ENCODE results near the gene DNAAF1.
"Not testable (repeated sequence)": the region's sequence is repeated elsewhere in the genome, so short reads cannot be mapped to it uniquely, and the experiment has no call there.

DNAAF1 gene

GRCh38 chr16:84186685-84187437 lies 41.8 kb downstream of the DNAAF1 start, which contains the start of gene TAF1C:
Gene TAF1C, minus strand, starts transcription at chr16:84187057. Its CDS starts 2,069 bp downstream, at chr16:84184988.
- peak; percentile 91 for DNase-seq

- no peak for DNase-seq
These were observed 45.8 kb downstream of the DNAAF1 start, which contains the start of gene ADAD2 for GRCh38 chr16:84190731-84191388. Gene ADAD2, plus strand, starts transcription at chr16:84191157. Its CDS starts 74 bp downstream, at chr16:84191231.

DNA sequence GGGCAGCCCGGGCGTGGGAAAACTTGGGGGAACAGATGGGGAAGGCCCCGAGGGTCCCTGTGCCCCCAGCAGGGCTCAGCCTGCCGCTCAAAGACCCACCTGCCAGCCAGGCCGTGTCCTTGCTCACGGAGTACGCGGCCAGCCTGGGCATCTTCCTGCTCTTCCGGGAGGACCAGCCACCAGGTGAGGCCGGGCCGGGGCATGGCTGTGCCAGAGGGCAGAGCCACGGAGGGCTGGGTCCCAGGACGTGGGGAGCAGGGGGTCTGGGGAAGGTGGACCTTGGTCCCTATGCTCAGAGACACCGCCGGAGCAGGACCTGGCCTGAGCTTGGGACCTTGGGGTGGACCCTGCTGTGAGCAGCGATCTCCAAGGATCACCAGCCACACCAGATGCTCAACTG lies 46.4 kb downstream of the DNAAF1 start:
- DNase-seq, result no peak

- no peak for DNase-seq
These were observed 48.4 kb downstream of the DNAAF1 start for GRCh38 chr16:84193480-84193879.

DNA sequence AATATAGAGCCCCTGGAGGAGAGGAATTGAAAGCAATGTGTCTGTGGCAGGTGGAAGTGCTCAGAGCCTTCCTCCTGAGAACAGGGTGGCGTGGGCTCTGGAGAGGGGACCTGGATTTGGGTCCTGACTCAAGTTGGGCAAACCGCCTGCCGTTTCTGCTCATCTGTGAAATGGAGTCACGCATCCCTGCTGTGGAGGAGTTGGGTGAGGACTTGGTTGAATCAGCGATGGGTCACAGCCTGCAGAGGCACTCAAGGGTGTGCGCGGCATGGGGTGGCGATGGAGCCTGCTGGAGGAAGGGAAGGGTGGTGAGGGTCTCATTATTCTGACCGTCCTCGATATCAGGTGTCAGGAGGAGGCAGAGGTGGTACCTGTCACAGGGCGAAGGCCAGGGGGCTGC lies 48.9 kb downstream of the DNAAF1 start:
- DNase-seq, result no peak

- DNase-seq, result peak; percentile 62
These were observed 49.5 kb downstream of the DNAAF1 start for GRCh38 chr16:84194470-84195200.

- no peak for DNase-seq
These were observed 50.3 kb downstream of the DNAAF1 start for GRCh38 chr16:84195201-84196093.

DNA sequence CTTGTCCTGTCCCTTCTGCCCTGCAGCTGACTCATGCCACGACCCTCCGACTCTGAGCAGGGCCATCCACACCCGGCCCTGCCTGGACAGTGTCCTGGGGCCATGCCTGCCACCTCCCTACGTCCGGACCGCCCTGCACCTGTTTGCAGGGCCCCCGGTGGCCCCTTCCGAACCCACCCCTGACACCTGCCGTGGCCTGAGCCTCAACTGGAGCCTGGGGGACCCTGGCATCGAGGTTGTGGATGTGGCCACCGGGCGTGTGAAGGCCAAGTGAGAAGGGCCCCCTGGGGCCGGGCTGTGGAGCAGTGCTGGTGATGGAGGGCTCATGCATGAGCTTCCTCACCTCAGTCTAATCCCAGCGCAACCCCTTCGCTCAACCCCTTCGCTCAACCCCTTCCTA lies 51.0 kb downstream of the DNAAF1 start:
- DNase-seq, result no peak

DNA sequence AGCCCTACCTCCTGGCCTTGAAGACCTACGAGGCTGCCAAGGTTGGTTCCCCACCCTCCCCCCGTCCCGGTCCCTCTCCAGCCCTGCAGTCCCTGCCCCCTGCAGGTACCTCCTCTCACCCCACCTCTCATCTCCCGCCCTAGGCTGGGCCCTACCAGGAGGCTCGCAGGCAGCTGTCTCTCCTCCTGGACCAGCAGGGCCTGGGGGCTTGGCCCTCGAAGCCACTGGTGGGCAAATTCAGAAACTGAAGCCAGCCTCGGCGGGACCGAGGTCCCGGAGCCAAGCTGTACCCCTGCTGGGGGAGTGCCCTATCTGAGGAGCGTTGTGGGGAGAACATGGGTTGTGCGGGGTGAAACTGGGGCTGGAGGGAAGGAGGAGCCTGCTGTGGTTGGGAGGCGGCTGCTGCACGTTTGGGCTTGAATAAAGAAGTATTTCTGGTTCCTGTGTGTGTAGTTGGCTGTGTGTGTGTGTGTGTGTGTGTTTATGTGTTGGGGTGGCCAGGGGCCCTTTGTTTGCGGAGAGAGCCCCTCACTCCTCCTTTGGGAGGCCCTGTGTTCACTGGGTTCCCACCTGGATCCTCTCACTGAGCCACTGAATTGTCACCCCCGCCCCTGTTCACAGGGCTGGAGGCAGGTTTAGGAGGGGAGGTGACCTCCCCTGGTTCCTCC lies 51.8 kb downstream of the DNAAF1 start:
- no peak for DNase-seq

- no peak for DNase-seq
These were observed 52.5 kb downstream of the DNAAF1 start for GRCh38 chr16:84197466-84198128.

DNA sequence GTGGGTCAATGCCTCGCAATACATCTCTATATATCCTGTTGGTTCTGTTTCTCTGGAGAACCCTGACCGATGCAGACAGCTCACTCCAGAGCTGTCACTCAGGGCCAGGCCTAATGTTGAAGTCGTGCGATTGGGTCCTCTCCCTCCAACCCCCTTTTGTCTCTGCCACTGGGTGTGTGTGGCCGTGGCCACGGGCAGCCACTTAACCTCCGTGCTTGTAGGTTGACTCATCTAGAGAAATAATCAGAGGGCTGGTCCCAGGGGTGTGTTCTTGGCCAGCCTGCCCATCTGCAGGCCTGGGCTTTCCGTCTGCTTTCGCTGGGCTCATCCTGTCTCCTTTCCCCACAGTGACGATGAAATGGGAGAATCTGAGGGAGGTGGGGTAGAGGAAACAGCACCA lies 53.3 kb downstream of the DNAAF1 start:
- no peak for DNase-seq

GRCh38 chr16:84199097-84199496 lies 54.0 kb downstream of the DNAAF1 start:
- DNase-seq, result no peak

DNA sequence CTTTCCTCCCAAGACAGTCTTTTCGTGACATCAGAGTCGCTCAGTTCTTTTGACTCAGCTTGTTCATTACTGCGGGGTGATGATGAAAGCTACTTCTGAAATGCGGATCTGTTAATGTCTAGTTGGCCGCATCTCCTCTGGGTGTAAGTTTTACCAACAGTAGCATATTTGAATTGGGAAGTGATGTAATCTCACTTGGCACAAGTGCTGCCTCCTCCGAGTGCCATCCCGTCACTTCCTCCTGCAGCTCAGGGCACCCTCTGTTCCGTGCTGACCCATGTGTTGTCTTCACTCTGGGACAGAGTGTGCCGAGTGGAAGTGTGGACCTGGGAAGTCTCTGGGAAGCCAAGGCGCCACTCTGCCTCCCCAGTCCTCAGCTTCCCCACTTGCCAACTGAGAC lies 54.8 kb downstream of the DNAAF1 start:
- DNase-seq, result no peak

GRCh38 chr16:84204551-84204950 lies 59.4 kb downstream of the DNAAF1 start:
- DNase-seq, result not testable (repeated sequence)

- not testable (repeated sequence) for DNase-seq
These were observed 60.0 kb downstream of the DNAAF1 start for GRCh38 chr16:84205123-84205522.

DNA sequence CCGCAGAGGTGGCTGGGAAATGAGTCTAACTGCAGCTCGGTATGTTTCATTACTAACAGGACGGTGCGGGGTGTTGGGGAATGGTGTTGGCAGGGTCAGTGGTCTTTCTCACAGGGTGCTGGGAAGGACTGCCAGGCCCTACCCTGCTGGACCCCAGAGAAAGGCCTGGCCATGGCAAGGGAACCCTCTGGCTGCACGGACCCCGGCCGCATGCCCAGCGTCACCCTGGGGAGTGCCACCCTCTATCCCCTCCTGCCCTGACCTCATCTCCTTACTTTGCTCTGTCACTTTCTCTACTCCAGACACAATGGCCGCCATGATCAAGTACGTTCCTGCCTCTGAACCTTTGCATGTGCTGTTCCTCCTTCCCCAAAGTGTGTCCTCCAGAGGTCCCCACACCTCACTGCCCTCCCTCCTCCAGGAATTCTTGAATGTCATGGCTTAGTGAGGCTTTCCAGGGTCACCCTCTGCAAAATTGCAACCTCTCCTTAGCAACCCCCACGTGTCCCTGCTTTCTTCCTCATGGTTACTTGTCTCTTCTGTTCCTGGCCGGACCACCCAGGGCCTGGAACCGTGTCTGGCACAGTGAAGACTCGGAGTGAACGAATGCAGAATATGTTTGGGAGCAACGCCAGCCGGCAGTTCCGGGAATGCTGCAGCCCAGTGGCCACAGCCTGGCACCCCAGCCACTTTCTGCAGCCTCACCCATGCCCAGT lies 61.0 kb downstream of the DNAAF1 start:
- no peak for DNase-seq

GRCh38 chr16:84207251-84207650 lies 62.1 kb downstream of the DNAAF1 start:
- DNase-seq, result no peak

- peak; percentile 15 for DNase-seq
These were observed 62.8 kb downstream of the DNAAF1 start for GRCh38 chr16:84207879-84208278.

- no peak for DNase-seq
These were observed 64.9 kb downstream of the DNAAF1 start for GRCh38 chr16:84209989-84210388.

DNA sequence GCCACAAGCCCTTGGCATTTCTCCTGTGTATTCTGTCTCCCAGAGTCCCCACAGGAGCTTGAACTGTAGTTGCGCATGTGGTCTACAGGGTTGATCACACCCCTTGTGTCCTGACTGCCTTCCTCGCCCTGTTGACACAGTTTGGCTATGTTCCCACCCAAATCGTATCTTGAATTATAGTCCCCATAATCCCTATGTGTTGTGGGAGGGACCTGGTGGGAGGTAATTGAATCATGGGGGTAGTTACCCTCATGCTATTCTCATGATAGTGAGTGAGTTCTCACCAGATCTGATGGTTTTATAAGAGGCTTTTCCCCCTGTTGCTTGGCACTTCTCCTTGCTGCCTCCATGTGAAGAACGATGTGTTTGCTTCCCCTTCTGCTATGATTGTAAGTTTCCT lies 67.0 kb downstream of the DNAAF1 start:
- DNase-seq, result no peak

GRCh38 chr16:84212631-84213030 lies 67.5 kb downstream of the DNAAF1 start:
- no peak for DNase-seq

Measured in NCI-H2171 (cell line).